Measurements from ENCODE around the gene PER2. TPM values are rescaled to one million over a fixed set of nuclear protein-coding genes. Genes with fewer than 3 reads are reported as not detected.
A peak's percentile ranks its signal among the peaks of the same experiment; 100 is the strongest.

PER2 gene
- total and polyA plus RNA-seq, 9 of the 15 experiments (the other 6 are each of a cell fraction or from before 2014, with no cell fraction given), result 1.1 to 10.3 (median 2.9) TPM

DNA sequence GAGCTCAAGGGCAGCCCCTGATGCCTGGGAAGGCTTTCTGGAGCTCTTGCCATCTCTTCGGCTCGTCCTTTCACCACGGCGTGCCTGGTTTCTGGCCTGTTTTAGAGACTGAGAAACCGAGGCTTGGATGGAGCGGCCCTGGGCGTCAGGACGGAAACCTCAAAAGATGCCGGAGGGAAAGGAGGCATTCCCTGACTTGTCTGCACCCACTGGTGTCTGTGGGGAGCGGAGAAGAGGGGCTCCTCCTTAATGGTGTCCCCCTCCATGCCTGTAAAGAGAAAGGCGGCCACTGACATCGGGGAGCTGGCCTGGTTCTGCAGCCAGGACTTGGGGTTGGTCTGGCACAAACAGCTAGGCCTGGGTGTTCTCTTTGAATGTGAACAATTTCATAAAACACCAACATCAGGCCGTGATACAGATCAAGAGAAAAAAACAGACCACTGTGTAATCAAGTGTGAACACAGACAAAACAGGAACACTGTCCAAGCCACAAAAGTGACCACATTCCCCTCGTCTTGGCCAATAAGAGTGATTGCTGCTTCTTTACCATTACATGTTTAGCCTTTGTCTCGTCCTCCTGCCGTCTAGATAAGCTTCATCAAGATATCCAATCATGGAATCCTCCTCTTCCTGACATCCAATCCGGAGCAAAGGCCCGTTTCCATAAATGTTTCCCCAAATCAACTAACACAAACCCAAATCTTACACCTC lies 84.3 kb downstream of the PER2 start (continued):
- TF ChIP-seq, protein P1, sequence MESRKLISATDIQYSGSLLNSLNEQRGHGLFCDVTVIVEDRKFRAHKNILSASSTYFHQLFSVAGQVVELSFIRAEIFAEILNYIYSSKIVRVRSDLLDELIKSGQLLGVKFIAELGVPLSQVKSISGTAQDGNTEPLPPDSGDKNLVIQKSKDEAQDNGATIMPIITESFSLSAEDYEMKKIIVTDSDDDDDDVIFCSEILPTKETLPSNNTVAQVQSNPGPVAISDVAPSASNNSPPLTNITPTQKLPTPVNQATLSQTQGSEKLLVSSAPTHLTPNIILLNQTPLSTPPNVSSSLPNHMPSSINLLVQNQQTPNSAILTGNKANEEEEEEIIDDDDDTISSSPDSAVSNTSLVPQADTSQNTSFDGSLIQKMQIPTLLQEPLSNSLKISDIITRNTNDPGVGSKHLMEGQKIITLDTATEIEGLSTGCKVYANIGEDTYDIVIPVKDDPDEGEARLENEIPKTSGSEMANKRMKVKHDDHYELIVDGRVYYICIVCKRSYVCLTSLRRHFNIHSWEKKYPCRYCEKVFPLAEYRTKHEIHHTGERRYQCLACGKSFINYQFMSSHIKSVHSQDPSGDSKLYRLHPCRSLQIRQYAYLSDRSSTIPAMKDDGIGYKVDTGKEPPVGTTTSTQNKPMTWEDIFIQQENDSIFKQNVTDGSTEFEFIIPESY (CRISPR knock-in tag; IDR thresholded peaks at IDR 0.05), result no peak
- TF ChIP-seq, protein P2, sequence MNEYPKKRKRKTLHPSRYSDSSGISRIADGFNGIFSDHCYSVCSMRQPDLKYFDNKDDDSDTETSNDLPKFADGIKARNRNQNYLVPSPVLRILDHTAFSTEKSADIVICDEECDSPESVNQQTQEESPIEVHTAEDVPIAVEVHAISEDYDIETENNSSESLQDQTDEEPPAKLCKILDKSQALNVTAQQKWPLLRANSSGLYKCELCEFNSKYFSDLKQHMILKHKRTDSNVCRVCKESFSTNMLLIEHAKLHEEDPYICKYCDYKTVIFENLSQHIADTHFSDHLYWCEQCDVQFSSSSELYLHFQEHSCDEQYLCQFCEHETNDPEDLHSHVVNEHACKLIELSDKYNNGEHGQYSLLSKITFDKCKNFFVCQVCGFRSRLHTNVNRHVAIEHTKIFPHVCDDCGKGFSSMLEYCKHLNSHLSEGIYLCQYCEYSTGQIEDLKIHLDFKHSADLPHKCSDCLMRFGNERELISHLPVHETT (CRISPR knock-in tag; conservative IDR thresholded peaks at IDR 0.05 in 1 of 2, IDR thresholded peaks at IDR 0.05 in 1 of 2), result no peak
- TF ChIP-seq EP400 (IDR thresholded peaks at IDR 0.05) (no peak), NFIX (CRISPR knock-in tag; IDR thresholded peaks at IDR 0.05; ENCODE audit: low read depth) (no peak), NELFE (IDR thresholded peaks at IDR 0.05; ENCODE audit: insufficient read depth, insufficient read length) (no peak), MEIS2 (IDR thresholded peaks at IDR 0.05; ENCODE audit: partially characterized antibody) (no peak), U2AF1 (optimal IDR thresholded peaks at IDR 0.05; ENCODE audit: low read depth, low read length) (no peak), ZSCAN29 (IDR thresholded peaks at IDR 0.05) (no peak), RFX7 (CRISPR knock-in tag; IDR thresholded peaks at IDR 0.05) (no peak), ZFPM2 (CRISPR knock-in tag; IDR thresholded peaks at IDR 0.05) (no peak), RHOXF2B (CRISPR knock-in tag; conservative IDR thresholded peaks at IDR 0.05) (no peak), NCOA4 (IDR thresholded peaks at IDR 0.05; ENCODE audit: partially characterized antibody) (no peak), MEF2A (IDR thresholded peaks at IDR 0.05; ENCODE audit: control insufficient read depth, low read depth, low read length) (no peak), CTBP1 (IDR thresholded peaks at IDR 0.05; ENCODE audit: borderline replicate concordance) (0 out of 2 replicates have a peak, but pooled peaks have one; percentile 42), SLC30A9 (CRISPR knock-in tag; IDR thresholded peaks at IDR 0.05) (no peak), SUPT5H (IDR thresholded peaks at IDR 0.05) (0 out of 2 replicates have a peak, but pooled peaks have one; percentile 49), KLF10 (CRISPR knock-in tag; IDR thresholded peaks at IDR 0.05) (no peak)
- TF ChIP-seq, protein P3, sequence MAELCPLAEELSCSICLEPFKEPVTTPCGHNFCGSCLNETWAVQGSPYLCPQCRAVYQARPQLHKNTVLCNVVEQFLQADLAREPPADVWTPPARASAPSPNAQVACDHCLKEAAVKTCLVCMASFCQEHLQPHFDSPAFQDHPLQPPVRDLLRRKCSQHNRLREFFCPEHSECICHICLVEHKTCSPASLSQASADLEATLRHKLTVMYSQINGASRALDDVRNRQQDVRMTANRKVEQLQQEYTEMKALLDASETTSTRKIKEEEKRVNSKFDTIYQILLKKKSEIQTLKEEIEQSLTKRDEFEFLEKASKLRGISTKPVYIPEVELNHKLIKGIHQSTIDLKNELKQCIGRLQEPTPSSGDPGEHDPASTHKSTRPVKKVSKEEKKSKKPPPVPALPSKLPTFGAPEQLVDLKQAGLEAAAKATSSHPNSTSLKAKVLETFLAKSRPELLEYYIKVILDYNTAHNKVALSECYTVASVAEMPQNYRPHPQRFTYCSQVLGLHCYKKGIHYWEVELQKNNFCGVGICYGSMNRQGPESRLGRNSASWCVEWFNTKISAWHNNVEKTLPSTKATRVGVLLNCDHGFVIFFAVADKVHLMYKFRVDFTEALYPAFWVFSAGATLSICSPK (IDR thresholded peaks at IDR 0.05; ENCODE audit: borderline replicate concordance), result no peak
- TF ChIP-seq, protein P4, sequence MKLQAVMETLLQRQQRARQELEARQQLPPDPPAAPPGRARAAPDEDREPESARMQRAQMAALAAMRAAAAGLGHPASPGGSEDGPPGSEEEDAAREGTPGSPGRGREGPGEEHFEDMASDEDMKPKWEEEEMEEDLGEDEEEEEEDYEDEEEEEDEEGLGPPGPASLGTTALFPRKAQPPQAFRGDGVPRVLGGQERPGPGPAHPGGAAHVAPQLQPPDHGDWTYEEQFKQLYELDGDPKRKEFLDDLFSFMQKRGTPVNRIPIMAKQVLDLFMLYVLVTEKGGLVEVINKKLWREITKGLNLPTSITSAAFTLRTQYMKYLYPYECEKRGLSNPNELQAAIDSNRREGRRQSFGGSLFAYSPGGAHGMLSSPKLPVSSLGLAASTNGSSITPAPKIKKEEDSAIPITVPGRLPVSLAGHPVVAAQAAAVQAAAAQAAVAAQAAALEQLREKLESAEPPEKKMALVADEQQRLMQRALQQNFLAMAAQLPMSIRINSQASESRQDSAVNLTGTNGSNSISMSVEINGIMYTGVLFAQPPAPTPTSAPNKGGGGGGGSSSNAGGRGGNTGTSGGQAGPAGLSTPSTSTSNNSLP (IDR thresholded peaks at IDR 0.05; ENCODE audit: borderline replicate concordance, low read depth, low read length), result no peak
- TF ChIP-seq, protein P5, sequence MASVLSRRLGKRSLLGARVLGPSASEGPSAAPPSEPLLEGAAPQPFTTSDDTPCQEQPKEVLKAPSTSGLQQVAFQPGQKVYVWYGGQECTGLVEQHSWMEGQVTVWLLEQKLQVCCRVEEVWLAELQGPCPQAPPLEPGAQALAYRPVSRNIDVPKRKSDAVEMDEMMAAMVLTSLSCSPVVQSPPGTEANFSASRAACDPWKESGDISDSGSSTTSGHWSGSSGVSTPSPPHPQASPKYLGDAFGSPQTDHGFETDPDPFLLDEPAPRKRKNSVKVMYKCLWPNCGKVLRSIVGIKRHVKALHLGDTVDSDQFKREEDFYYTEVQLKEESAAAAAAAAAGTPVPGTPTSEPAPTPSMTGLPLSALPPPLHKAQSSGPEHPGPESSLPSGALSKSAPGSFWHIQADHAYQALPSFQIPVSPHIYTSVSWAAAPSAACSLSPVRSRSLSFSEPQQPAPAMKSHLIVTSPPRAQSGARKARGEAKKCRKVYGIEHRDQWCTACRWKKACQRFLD (CRISPR knock-in tag; IDR thresholded peaks at IDR 0.05), result no peak

Measured in K562 (cell line).